LNCaP clone FGC (cell line): ENCODE data around the gene ZFP28.

Experiments used
- DNase-seq: peaks from one replicate; pipeline ENCODE4 v3.0.0-alpha.2; 2011; ENCODE audit warnings: low read depth
- H3K4me3 ChIP-seq: 2 replicates; pipeline ENCODE4 v1.5.1; 2011; ENCODE audit warnings: mild to moderate bottlenecking, low read depth, low read length, control low read depth
- CTCF ChIP-seq: IDR thresholded peaks from 2 replicates; pipeline ENCODE4 v1.5.1; 2012; ENCODE audit warnings: mild to moderate bottlenecking; ENCODE audit not compliant: control insufficient read depth, insufficient read depth; ENCODE audit errors: extremely low read depth

ZFP28 gene

DNA sequence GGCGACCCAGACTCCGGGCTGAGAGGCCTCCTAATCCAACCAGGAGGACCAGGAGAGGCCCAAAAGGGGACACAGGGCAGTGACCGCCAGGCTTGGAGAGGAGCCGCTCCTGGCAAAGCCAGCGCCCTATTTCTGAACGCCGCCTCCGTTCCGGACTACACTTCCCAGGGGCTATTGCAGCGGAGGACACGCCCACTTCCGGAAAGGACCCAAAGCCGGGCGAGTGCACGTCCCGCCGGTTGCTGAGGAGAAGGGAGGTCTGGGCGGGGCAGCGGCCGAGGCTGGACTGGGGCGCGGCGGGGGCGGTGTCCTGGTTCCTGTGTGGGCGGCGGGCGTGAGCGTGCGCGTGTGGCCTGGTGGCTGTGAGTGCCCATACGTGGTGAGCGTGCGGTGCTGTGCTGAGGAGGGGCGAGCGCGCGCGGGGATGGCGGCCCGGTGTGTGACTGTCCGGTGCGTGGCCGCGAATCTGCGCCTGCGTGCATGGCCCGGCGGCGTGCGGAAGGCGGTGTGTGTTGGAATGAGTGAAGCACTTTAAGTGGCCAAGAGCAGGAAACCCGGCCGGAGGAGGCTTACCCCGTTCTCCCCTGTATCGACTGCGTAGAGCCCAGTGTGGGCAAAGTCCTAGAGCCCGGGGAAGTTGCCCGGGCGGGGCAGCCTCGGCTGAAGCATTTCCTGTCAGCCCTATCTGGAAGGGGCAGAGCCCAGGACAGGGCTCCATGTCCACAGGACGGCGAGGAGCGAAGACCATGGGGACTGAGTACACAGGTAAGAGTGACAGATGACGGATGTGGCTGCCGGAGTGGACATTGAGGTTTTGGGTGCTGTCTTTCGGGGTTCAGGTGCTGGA is 28.7 kb downstream of the ZFP28 start, which contains the start of gene ZNF470:
TSS of gene ZNF470 (plus strand) at position 195 of the 847 bp plus-strand sequence. CDS start 2,844 bp downstream, outside the sequence.
- TF ChIP-seq CTCF, result no peak
- peak within 1 kb of the TSS; percentile 88 for H3K4me3 ChIP-seq
- peak; percentile 87 for DNase-seq

DNA sequence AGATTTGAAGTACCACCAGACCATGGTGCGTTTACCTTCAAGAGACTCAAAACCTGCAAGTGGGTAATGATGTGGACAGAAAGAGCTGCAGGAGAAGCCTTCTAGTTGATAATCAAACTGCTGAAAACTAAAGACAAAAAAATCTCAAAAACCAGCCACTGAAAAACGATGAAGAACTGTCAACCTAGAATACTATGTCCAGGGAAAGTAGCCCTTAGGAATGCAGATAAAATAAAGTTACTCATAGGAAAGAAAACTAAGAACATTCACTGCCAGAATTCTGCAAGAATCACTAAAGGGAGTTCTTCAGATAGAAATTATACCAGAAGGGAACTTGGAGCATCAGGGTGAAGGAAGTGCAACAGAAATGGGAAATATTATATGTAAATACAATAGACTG is 33.8 kb downstream of the ZFP28 start:
- no peak for DNase-seq
- H3K4me3 ChIP-seq, result no peak overlapping the region
- no peak for TF ChIP-seq CTCF

- no peak overlapping the region for H3K4me3 ChIP-seq
- TF ChIP-seq CTCF, result no peak
- DNase-seq, result no peak
Measured at GRCh38 chr19:56573914-56574313, 35.2 kb downstream of the ZFP28 start.

GRCh38 chr19:56577719-56578602 is 39.2 kb downstream of the ZFP28 start:
- no peak overlapping the region for H3K4me3 ChIP-seq
- DNase-seq, result no peak
- TF ChIP-seq CTCF, result no peak

GRCh38 chr19:56594446-56594782 is 55.7 kb downstream of the ZFP28 start:
- H3K4me3 ChIP-seq, result no peak overlapping the region; the same call in 1 of the 2 replicates
- DNase-seq, result no peak

More at GRCh38 chr19:56594446-56594782, 55.7 kb downstream of the ZFP28 start:
- TF ChIP-seq CTCF, result no peak
